Measurements from ENCODE around the gene FBXL14. TPM values are rescaled to one million over a fixed set of nuclear protein-coding genes. Genes with fewer than 3 reads are reported as not detected.

FBXL14 gene
- total RNA-seq, 3 donors from 2014 or later (not counting 1 experiment from before 2014, with no cell fraction given): 18.7 to 24.9 (median 22.8) TPM

GRCh38 chr12:1533205-1533601 lies 61.2 kb downstream of the FBXL14 start:
- Mint-ChIP-seq H3K36me3 (no peaks in the 10 kb centered on the region), H3K4me3 (peak overlapping the region; percentile 87), H3K4me1 (peaks cover 38 to 40% of the 10 kb centered on the region in 2 donors), H3K9me3 (no peaks in the 10 kb centered on the region), H3K27me3 (ENCODE audit: low read depth in 2 of 2) (peaks cover 68 to 71% of the 10 kb centered on the region in 2 donors), H3K27ac (no peak overlapping the region)
- TF ChIP-seq, protein P1, sequence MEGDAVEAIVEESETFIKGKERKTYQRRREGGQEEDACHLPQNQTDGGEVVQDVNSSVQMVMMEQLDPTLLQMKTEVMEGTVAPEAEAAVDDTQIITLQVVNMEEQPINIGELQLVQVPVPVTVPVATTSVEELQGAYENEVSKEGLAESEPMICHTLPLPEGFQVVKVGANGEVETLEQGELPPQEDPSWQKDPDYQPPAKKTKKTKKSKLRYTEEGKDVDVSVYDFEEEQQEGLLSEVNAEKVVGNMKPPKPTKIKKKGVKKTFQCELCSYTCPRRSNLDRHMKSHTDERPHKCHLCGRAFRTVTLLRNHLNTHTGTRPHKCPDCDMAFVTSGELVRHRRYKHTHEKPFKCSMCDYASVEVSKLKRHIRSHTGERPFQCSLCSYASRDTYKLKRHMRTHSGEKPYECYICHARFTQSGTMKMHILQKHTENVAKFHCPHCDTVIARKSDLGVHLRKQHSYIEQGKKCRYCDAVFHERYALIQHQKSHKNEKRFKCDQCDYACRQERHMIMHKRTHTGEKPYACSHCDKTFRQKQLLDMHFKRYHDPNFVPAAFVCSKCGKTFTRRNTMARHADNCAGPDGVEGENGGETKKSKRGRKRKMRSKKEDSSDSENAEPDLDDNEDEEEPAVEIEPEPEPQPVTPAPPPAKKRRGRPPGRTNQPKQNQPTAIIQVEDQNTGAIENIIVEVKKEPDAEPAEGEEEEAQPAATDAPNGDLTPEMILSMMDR (IDR thresholded peaks at IDR 0.05): no peak
- intact Hi-C loops (cut with micrococcal nuclease): no loop called here
- peak overlapping the region; percentile 9 for H3K4me3 ChIP-seq (ENCODE audit: low read length)
- WGBS (ENCODE audit: insufficient coverage): 18% methylated on average over 9 of the region's 9 CpGs
- H3K36me3 ChIP-seq (ENCODE audit: control insufficient read depth, insufficient read depth, low read length): no peaks in the 10 kb centered on the region
- DNase-seq: peak in 1 of 2 donors; percentile 65
- H3K9me3 ChIP-seq (ENCODE audit: control insufficient read depth, insufficient read depth, low read length): no peaks in the 10 kb centered on the region
- H3K4me1 ChIP-seq (ENCODE audit: control insufficient read depth, insufficient read depth, low read length): peaks cover 50% of the 10 kb centered on the region
- peak; percentile 20 to 48 (median 26) for ATAC-seq
- H3K27ac ChIP-seq (ENCODE audit: low read length): no peak overlapping the region
- H3K27me3 ChIP-seq (ENCODE audit: control insufficient read depth, insufficient read depth, low read length): peaks cover 66% of the 10 kb centered on the region

GRCh38 chr12:1532375-1533165 lies 61.8 kb downstream of the FBXL14 start:
- peaks cover 70 to 71% of the 10 kb centered on the region in 2 donors for H3K27me3 Mint-ChIP-seq (ENCODE audit: low read depth in 2 of 2)
- peaks cover 67% of the 10 kb centered on the region for H3K27me3 ChIP-seq (ENCODE audit: control insufficient read depth, insufficient read depth, low read length)
- no peaks in the 10 kb centered on the region for H3K9me3 Mint-ChIP-seq
- ATAC-seq (no peak), DNase-seq (no peak)
- H3K4me1 Mint-ChIP-seq: peaks cover 38 to 40% of the 10 kb centered on the region in 2 donors
- H3K27ac ChIP-seq (ENCODE audit: low read length): no peak overlapping the region
- H3K9me3 ChIP-seq (ENCODE audit: control insufficient read depth, insufficient read depth, low read length): no peaks in the 10 kb centered on the region
- peak overlapping the region; percentile 87 for H3K4me3 Mint-ChIP-seq
- 82% methylated on average over 10 of the region's 11 CpGs for WGBS (ENCODE audit: insufficient coverage)
- H3K36me3 ChIP-seq (ENCODE audit: control insufficient read depth, insufficient read depth, low read length): no peaks in the 10 kb centered on the region
- no peaks in the 10 kb centered on the region for H3K36me3 Mint-ChIP-seq
- peaks cover 50% of the 10 kb centered on the region for H3K4me1 ChIP-seq (ENCODE audit: control insufficient read depth, insufficient read depth, low read length)
- intact Hi-C loops (cut with micrococcal nuclease): no loop called here
- peak overlapping the region; percentile 9 for H3K4me3 ChIP-seq (ENCODE audit: low read length)
- no peak overlapping the region for H3K27ac Mint-ChIP-seq
- TF ChIP-seq, protein P1 (IDR thresholded peaks at IDR 0.05): no peak

DNA sequence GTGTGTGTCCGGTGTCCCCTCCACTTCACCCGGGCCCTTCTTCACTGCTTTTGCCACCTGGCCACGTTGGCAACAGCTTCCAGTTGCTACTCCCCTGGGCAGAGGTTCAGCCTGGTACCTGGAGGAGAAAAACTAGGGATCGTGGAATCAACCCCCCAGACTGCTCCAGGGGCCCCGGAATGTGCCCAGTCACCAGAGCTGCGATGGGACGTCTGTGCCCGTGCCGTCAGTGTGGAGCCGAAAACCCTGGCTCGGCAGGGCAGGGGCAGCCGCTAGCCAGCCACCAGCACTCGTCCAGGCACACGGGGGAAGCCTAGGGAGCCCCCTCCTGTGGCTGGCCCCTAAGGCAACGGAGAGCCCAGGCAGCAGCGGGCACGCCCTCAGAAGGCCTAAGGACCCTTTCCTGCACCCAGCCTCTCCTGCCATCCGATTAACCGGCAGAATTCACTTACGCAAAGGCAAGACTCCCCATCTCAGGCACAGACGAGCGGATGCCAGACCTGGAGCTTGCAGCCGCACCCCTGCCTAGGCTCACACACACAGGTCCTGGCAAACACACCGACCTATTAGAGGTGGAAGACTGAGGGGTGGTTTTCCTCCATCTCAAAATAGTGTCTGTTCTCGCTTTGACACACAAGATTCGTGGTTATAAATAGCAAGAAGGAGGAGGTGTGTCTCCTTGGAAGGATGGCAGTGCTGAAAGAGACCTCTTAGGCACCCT lies 62.6 kb downstream of the FBXL14 start:
- H3K4me3 ChIP-seq (ENCODE audit: low read length): no peak overlapping the region
- WGBS (ENCODE audit: insufficient coverage): 33% methylated on average over 26 of the region's 26 CpGs

More for the DNA sequence above, 62.6 kb downstream of the FBXL14 start:
- TF ChIP-seq, protein P1 (IDR thresholded peaks at IDR 0.05): no peak
- ATAC-seq (no peak), DNase-seq (peak in 1 of 2 donors; percentile 25)
- Histone ChIP-seq H3K27ac (ENCODE audit: low read length) (no peak overlapping the region), H3K27me3 (ENCODE audit: control insufficient read depth, insufficient read depth, low read length) (peaks cover 60% of the 10 kb centered on the region), H3K9me3 (ENCODE audit: control insufficient read depth, insufficient read depth, low read length) (no peaks in the 10 kb centered on the region), H3K4me1 (ENCODE audit: control insufficient read depth, insufficient read depth, low read length) (peaks cover 50% of the 10 kb centered on the region), H3K36me3 (ENCODE audit: control insufficient read depth, insufficient read depth, low read length) (no peaks in the 10 kb centered on the region)
- no peaks in the 10 kb centered on the region for H3K36me3 Mint-ChIP-seq
- intact Hi-C loops (cut with micrococcal nuclease): no loop called here
- H3K4me3 Mint-ChIP-seq: peak overlapping the region; percentile 87
- peaks cover 38 to 40% of the 10 kb centered on the region in 2 donors for H3K4me1 Mint-ChIP-seq
- H3K27me3 Mint-ChIP-seq (ENCODE audit: low read depth in 2 of 2): peaks cover 71 to 72% of the 10 kb centered on the region in 2 donors
- H3K27ac Mint-ChIP-seq: no peak overlapping the region
- no peaks in the 10 kb centered on the region for H3K9me3 Mint-ChIP-seq
